ENCODE results near the gene SULT1A2. TPM values are rescaled to one million over a fixed set of nuclear protein-coding genes. Genes with fewer than 3 reads are reported as not detected.
"Not testable (repeated sequence)": the region's sequence is repeated elsewhere in the genome, so short reads cannot be mapped to it uniquely, and the experiment has no call there.

Gene SULT1A2
- total and polyA plus RNA-seq, 2 donors: 0.66 to 1.2 TPM

- Histone ChIP-seq H3K4me3 (ENCODE audit: low read length in 2 of 2) (no peak overlapping the region), H3K36me3 (ENCODE audit: control insufficient read depth in 2 of 2, insufficient read depth in 2 of 2, low read length in 1 of 2) (peaks cover 0 to 2% of the 10 kb centered on the region in 2 donors), H3K9me3 (ENCODE audit: control insufficient read depth in 2 of 2, insufficient read depth in 1 of 2, low read length in 1 of 2) (no peaks in the 10 kb centered on the region), H3K4me1 (ENCODE audit: control insufficient read depth in 2 of 2, insufficient read depth in 2 of 2, low read length in 2 of 2) (peaks cover 0 to 12% of the 10 kb centered on the region in 2 donors), H3K27me3 (ENCODE audit: control insufficient read depth in 2 of 2, insufficient read depth in 1 of 2, low read length in 1 of 2) (no peaks in the 10 kb centered on the region), H3K27ac (ENCODE audit: low read depth in 1 of 2, low read length in 1 of 2) (no peak overlapping the region)
- peak in 2 of 9 donors; percentile 20 to 39 for DNase-seq (ENCODE audit: low read depth in 6 of 9, low spot score in 9 of 9)
- WGBS: 84% methylated on average over 9 of the region's 9 CpGs
These were observed 927 bp upstream of the SULT1A2 start for GRCh38 chr16:28597692-28598261.

GRCh38 chr16:28596115-28596630, 677 bp downstream of the SULT1A2 start:
- Histone ChIP-seq H3K4me1 (ENCODE audit: control insufficient read depth in 2 of 2, insufficient read depth in 2 of 2, low read length in 2 of 2) (peaks cover 0 to 12% of the 10 kb centered on the region in 2 donors), H3K4me3 (ENCODE audit: low read length in 2 of 2) (no peak overlapping the region), H3K9me3 (ENCODE audit: control insufficient read depth in 2 of 2, insufficient read depth in 1 of 2, low read length in 1 of 2) (no peaks in the 10 kb centered on the region), H3K27ac (ENCODE audit: low read depth in 1 of 2, low read length in 1 of 2) (no peak overlapping the region), H3K36me3 (ENCODE audit: control insufficient read depth in 2 of 2, insufficient read depth in 2 of 2, low read length in 1 of 2) (peaks cover 3 to 13% of the 10 kb centered on the region in 2 donors), H3K27me3 (ENCODE audit: control insufficient read depth in 2 of 2, insufficient read depth in 1 of 2, low read length in 1 of 2) (no peaks in the 10 kb centered on the region)
- WGBS: 90% methylated on average over 8 of the region's 8 CpGs
- no peak for DNase-seq (ENCODE audit: low read depth in 6 of 9, low spot score in 9 of 9)

- 100% methylated on average over 6 of the region's 6 CpGs for WGBS
- H3K4me3 ChIP-seq (ENCODE audit: low read length in 2 of 2); H3K27ac ChIP-seq (ENCODE audit: low read depth in 1 of 2, low read length in 1 of 2); H3K9me3 ChIP-seq (ENCODE audit: control insufficient read depth in 2 of 2, insufficient read depth in 1 of 2, low read length in 1 of 2); DNase-seq (ENCODE audit: low read depth in 6 of 9, low spot score in 9 of 9); H3K27me3 ChIP-seq (ENCODE audit: control insufficient read depth in 2 of 2, insufficient read depth in 1 of 2, low read length in 1 of 2): not testable (repeated sequence)
- peaks cover 0 to 12% of the 10 kb centered on the region in 2 donors for H3K4me1 ChIP-seq (ENCODE audit: control insufficient read depth in 2 of 2, insufficient read depth in 2 of 2, low read length in 2 of 2)
- peaks cover 10 to 20% of the 10 kb centered on the region in 2 donors for H3K36me3 ChIP-seq (ENCODE audit: control insufficient read depth in 2 of 2, insufficient read depth in 2 of 2, low read length in 1 of 2)
These were observed 1.4 kb downstream of the SULT1A2 start for GRCh38 chr16:28595451-28595850.

GRCh38 chr16:28592979-28593553, 3.8 kb downstream of the SULT1A2 start:
- no peak for DNase-seq (ENCODE audit: low read depth in 6 of 9, low spot score in 9 of 9)
- peaks cover 30 to 44% of the 10 kb centered on the region in 2 donors for H3K36me3 ChIP-seq (ENCODE audit: control insufficient read depth in 2 of 2, insufficient read depth in 2 of 2, low read length in 1 of 2)
- no peak overlapping the region for H3K4me3 ChIP-seq (ENCODE audit: low read length in 2 of 2)
- no peaks in the 10 kb centered on the region for H3K9me3 ChIP-seq (ENCODE audit: control insufficient read depth in 2 of 2, insufficient read depth in 1 of 2, low read length in 1 of 2)
- no peak overlapping the region for H3K27ac ChIP-seq (ENCODE audit: low read depth in 1 of 2, low read length in 1 of 2)
- H3K4me1 ChIP-seq (ENCODE audit: control insufficient read depth in 2 of 2, insufficient read depth in 2 of 2, low read length in 2 of 2): peaks cover 0 to 11% of the 10 kb centered on the region in 2 donors
- no peaks in the 10 kb centered on the region for H3K27me3 ChIP-seq (ENCODE audit: control insufficient read depth in 2 of 2, insufficient read depth in 1 of 2, low read length in 1 of 2)
- WGBS: 92% methylated on average over 13 of the region's 13 CpGs

- Histone ChIP-seq H3K9me3 (ENCODE audit: control insufficient read depth in 2 of 2, insufficient read depth in 1 of 2, low read length in 1 of 2) (no peaks in the 10 kb centered on the region), H3K27ac (ENCODE audit: low read depth in 1 of 2, low read length in 1 of 2) (no peak overlapping the region), H3K4me1 (ENCODE audit: control insufficient read depth in 2 of 2, insufficient read depth in 2 of 2, low read length in 2 of 2) (peaks cover 0 to 6% of the 10 kb centered on the region in 2 donors), H3K27me3 (ENCODE audit: control insufficient read depth in 2 of 2, insufficient read depth in 1 of 2, low read length in 1 of 2) (no peaks in the 10 kb centered on the region), H3K4me3 (ENCODE audit: low read length in 2 of 2) (no peak overlapping the region), H3K36me3 (ENCODE audit: control insufficient read depth in 2 of 2, insufficient read depth in 2 of 2, low read length in 1 of 2) (peaks cover 32 to 47% of the 10 kb centered on the region in 2 donors)
- WGBS: 99% methylated on average over 5 of the region's 5 CpGs
- no peak for DNase-seq (ENCODE audit: low read depth in 6 of 9, low spot score in 9 of 9)
These were observed 4.3 kb downstream of the SULT1A2 start for GRCh38 chr16:28592511-28592910.

GRCh38 chr16:28591355-28591754, 5.5 kb downstream of the SULT1A2 start:
- Histone ChIP-seq H3K27me3 (ENCODE audit: control insufficient read depth in 2 of 2, insufficient read depth in 1 of 2, low read length in 1 of 2) (no peaks in the 10 kb centered on the region), H3K4me3 (ENCODE audit: low read length in 2 of 2) (no peak overlapping the region), H3K4me1 (ENCODE audit: control insufficient read depth in 2 of 2, insufficient read depth in 2 of 2, low read length in 2 of 2) (no peaks in the 10 kb centered on the region), H3K9me3 (ENCODE audit: control insufficient read depth in 2 of 2, insufficient read depth in 1 of 2, low read length in 1 of 2) (no peaks in the 10 kb centered on the region), H3K36me3 (ENCODE audit: control insufficient read depth in 2 of 2, insufficient read depth in 2 of 2, low read length in 1 of 2) (peaks cover 39 to 55% of the 10 kb centered on the region in 2 donors), H3K27ac (ENCODE audit: low read depth in 1 of 2, low read length in 1 of 2) (no peak overlapping the region)
- WGBS: 98% methylated on average over 6 of the region's 6 CpGs
- no peak for DNase-seq (ENCODE audit: low read depth in 6 of 9, low spot score in 9 of 9)

GRCh38 chr16:28590384-28591340, 6.2 kb downstream of the SULT1A2 start:
- WGBS: 98% methylated on average over 22 of the region's 22 CpGs
- H3K36me3 ChIP-seq (ENCODE audit: control insufficient read depth in 2 of 2, insufficient read depth in 2 of 2, low read length in 1 of 2): peaks cover 42 to 60% of the 10 kb centered on the region in 2 donors
- no peak overlapping the region for H3K4me3 ChIP-seq (ENCODE audit: low read length in 2 of 2)
- DNase-seq (ENCODE audit: low read depth in 6 of 9, low spot score in 9 of 9): no peak
- H3K4me1 ChIP-seq (ENCODE audit: control insufficient read depth in 2 of 2, insufficient read depth in 2 of 2, low read length in 2 of 2): no peaks in the 10 kb centered on the region
- H3K27me3 ChIP-seq (ENCODE audit: control insufficient read depth in 2 of 2, insufficient read depth in 1 of 2, low read length in 1 of 2): no peaks in the 10 kb centered on the region
- H3K9me3 ChIP-seq (ENCODE audit: control insufficient read depth in 2 of 2, insufficient read depth in 1 of 2, low read length in 1 of 2): no peaks in the 10 kb centered on the region
- H3K27ac ChIP-seq (ENCODE audit: low read depth in 1 of 2, low read length in 1 of 2): no peak overlapping the region

GRCh38 chr16:28589930-28590329, 6.9 kb downstream of the SULT1A2 start:
- Histone ChIP-seq H3K4me3 (ENCODE audit: low read length in 2 of 2) (no peak overlapping the region), H3K36me3 (ENCODE audit: control insufficient read depth in 2 of 2, insufficient read depth in 2 of 2, low read length in 1 of 2) (peaks cover 49 to 68% of the 10 kb centered on the region in 2 donors), H3K9me3 (ENCODE audit: control insufficient read depth in 2 of 2, insufficient read depth in 1 of 2, low read length in 1 of 2) (no peaks in the 10 kb centered on the region), H3K27ac (ENCODE audit: low read depth in 1 of 2, low read length in 1 of 2) (no peak overlapping the region), H3K27me3 (ENCODE audit: control insufficient read depth in 2 of 2, insufficient read depth in 1 of 2, low read length in 1 of 2) (no peaks in the 10 kb centered on the region), H3K4me1 (ENCODE audit: control insufficient read depth in 2 of 2, insufficient read depth in 2 of 2, low read length in 2 of 2) (no peaks in the 10 kb centered on the region)
- 98% methylated on average over 13 of the region's 13 CpGs for WGBS
- no peak for DNase-seq (ENCODE audit: low read depth in 6 of 9, low spot score in 9 of 9)

- Histone ChIP-seq H3K4me3 (ENCODE audit: low read length in 2 of 2) (no peak overlapping the region), H3K4me1 (ENCODE audit: control insufficient read depth in 2 of 2, insufficient read depth in 2 of 2, low read length in 2 of 2) (no peaks in the 10 kb centered on the region), H3K36me3 (ENCODE audit: control insufficient read depth in 2 of 2, insufficient read depth in 2 of 2, low read length in 1 of 2) (peaks cover 54 to 70% of the 10 kb centered on the region in 2 donors), H3K9me3 (ENCODE audit: control insufficient read depth in 2 of 2, insufficient read depth in 1 of 2, low read length in 1 of 2) (no peaks in the 10 kb centered on the region), H3K27ac (ENCODE audit: low read depth in 1 of 2, low read length in 1 of 2) (no peak overlapping the region), H3K27me3 (ENCODE audit: control insufficient read depth in 2 of 2, insufficient read depth in 1 of 2, low read length in 1 of 2) (no peaks in the 10 kb centered on the region)
- DNase-seq (ENCODE audit: low read depth in 6 of 9, low spot score in 9 of 9): no peak
- 98% methylated on average over 8 of the region's 8 CpGs for WGBS
These were observed 7.8 kb downstream of the SULT1A2 start for GRCh38 chr16:28589069-28589468.

Measured in thymus (tissue), 11 donors.